HCT116 (cell line): ENCODE data around the gene ZSWIM3. TPM values are rescaled to one million over a fixed set of nuclear protein-coding genes. Genes with fewer than 3 reads are reported as not detected.

Experiments used
- ATAC-seq: fragments of 200-7000 bp; cut with Tn5 transposase; 2 replicates; pipeline ENCODE4 v1.9.1; 2020; ENCODE audit warnings: mild to moderate bottlenecking, moderate library complexity
- BruUV-seq: library from RNA; stranded (reverse); fragments of 400-500 nt; replicated peaks from 2 replicates; lab custom pipeline; 2021; lab: Mats Ljungman, UMichigan
- CTCF ChIA-PET: fragments of 300-600 bp; sonication (Branson Sonifier 250); formaldehyde crosslinking; loops from one replicate; lab custom pipeline; 2021; ENCODE audit warnings: antibody characterized with exemption; lab: Charles Lee
- POLR2A ChIA-PET: fragments of 300-600, 350-600 bp; sonication (Branson Sonifier 250); formaldehyde crosslinking; loops from one replicate; lab custom pipeline; 2021; ENCODE audit warnings: antibody characterized with exemption; lab: Charles Lee
- RAD21 ChIA-PET, 2 experiments: fragments of 300-600 bp; sonication (Branson Sonifier 250); formaldehyde crosslinking; loops; one replicate each; lab custom pipeline; 2023; ENCODE audit warnings: low total read pairs in 2 of 2; ENCODE audit not compliant: uncharacterized antibody in 2 of 2, unreplicated experiment in 2 of 2, low non-redundant PET in 1 of 2; lab: Charles Lee
- DNase-seq: peaks from one replicate; pipeline ENCODE4 v3.0.0-alpha.2; 2010; ENCODE audit warnings: low read depth, low spot score
- H2AFZ ChIP-seq: fragments of 200-600 bp; shearing (Covaris generic), sonication (generic); 2 replicates; pipeline ENCODE4 v1.6.1; 2017; ENCODE audit warnings: low read depth, mixed run types, mixed read lengths, antibody characterized with exemption, low read length; ENCODE audit not compliant: poor library complexity, severe bottlenecking
- H3K27ac ChIP-seq: 2 replicates; pipeline ENCODE4 v1.5.1; 2012; ENCODE audit warnings: low read depth, low read length
- H3K27me3 ChIP-seq: fragments of 200-600 bp; sonication (generic); 2 replicates; pipeline ENCODE4 v1.6.1; 2016; ENCODE audit warnings: mixed run types, low read length, mixed read lengths; ENCODE audit not compliant: insufficient read depth
- H3K36me3 ChIP-seq, 2 experiments: fragments of 200-500 bp in 1 of 2; fragments of 200-600 bp in 1 of 2; sonication (Bioruptor generic) in 1 of 2; sonication (generic) in 1 of 2; 2 replicates each; pipeline versions ENCODE4 v1.5.1 to v1.6.1; 2014 to 2016; ENCODE audit warnings: low read length in 2 of 2, inconsistent platforms in 1 of 2, mixed read lengths in 1 of 2, mixed run types in 1 of 2; ENCODE audit not compliant: insufficient read depth in 2 of 2, control insufficient read depth in 1 of 2
- H3K4me1 ChIP-seq, 2 experiments: fragments of 200-600 bp in 1 of 2; sonication (generic) in 1 of 2; 2 replicates each; pipeline versions ENCODE4 v1.5.1 to v1.6.1; 2012 to 2017; ENCODE audit warnings: low read length in 2 of 2, inconsistent platforms in 1 of 2, mild to moderate bottlenecking in 1 of 2, mixed read lengths in 1 of 2, mixed run types in 1 of 2, moderate library complexity in 1 of 2; ENCODE audit not compliant: insufficient read depth in 2 of 2, control insufficient read depth in 1 of 2
- H3K4me2 ChIP-seq: fragments of 200-600 bp; sonication (generic); 2 replicates; pipeline ENCODE4 v1.6.1; 2017; ENCODE audit warnings: mixed run types, low read length, mixed read lengths
- H3K4me3 ChIP-seq, 2 experiments: fragments of 200-600 bp in 1 of 2; sonication (generic) in 1 of 2; replicated peaks in 1 of 2; 2 replicates each; pipeline ENCODE4 v1.5.1; 2011 to 2016; ENCODE audit warnings: low read length in 2 of 2, control low read depth in 1 of 2, low read depth in 1 of 2, mild to moderate bottlenecking in 1 of 2, mixed read lengths in 1 of 2, mixed run types in 1 of 2
- H3K79me2 ChIP-seq: fragments of 200-600 bp; sonication (generic); 2 replicates; pipeline ENCODE4 v1.6.1; 2017; ENCODE audit warnings: mild to moderate bottlenecking, mixed run types, low read length, moderate library complexity, mixed read lengths; ENCODE audit not compliant: insufficient read depth
- H3K9ac ChIP-seq: fragments of 200-600 bp; sonication (generic); 2 replicates; pipeline ENCODE4 v1.6.1; 2016; ENCODE audit warnings: low read length, mixed read lengths
- H3K9me2 ChIP-seq: fragments of 200-600 bp; sonication (generic), shearing (Covaris generic); 2 replicates; pipeline ENCODE4 v1.6.1; 2017; ENCODE audit warnings: mixed run types, mild to moderate bottlenecking, moderate library complexity; ENCODE audit not compliant: insufficient read depth
- H3K9me3 ChIP-seq, 2 experiments: fragments of 200-500 bp in 1 of 2; fragments of 200-600 bp in 1 of 2; sonication (Bioruptor generic) in 1 of 2; sonication (generic) in 1 of 2; 2 replicates each; pipeline ENCODE4 v1.6.1; 2014 to 2017; ENCODE audit warnings: low read length in 2 of 2, mixed read lengths in 2 of 2, inconsistent platforms in 1 of 2, low read depth in 1 of 2, mild to moderate bottlenecking in 1 of 2, mixed run types in 1 of 2, moderate library complexity in 1 of 2; ENCODE audit not compliant: control insufficient read depth in 1 of 2, insufficient read depth in 1 of 2
- H4K20me1 ChIP-seq: fragments of 200-600 bp; sonication (generic), shearing (Covaris generic); 2 replicates; pipeline ENCODE4 v1.6.1; 2017; ENCODE audit warnings: mixed run types, mild to moderate bottlenecking, moderate library complexity; ENCODE audit not compliant: insufficient read depth
- ATF3 ChIP-seq: IDR thresholded peaks from 2 replicates; pipeline ENCODE4 v1.6.1; 2012
- CBX3 ChIP-seq: IDR thresholded peaks from 2 replicates; pipeline ENCODE4 v1.6.1; 2012; ENCODE audit warnings: low read depth
- CEBPB ChIP-seq: IDR thresholded peaks from 2 replicates; pipeline ENCODE4 v1.6.1; 2012; ENCODE audit warnings: low read depth
- CTCF ChIP-seq, 3 experiments: fragments of 200-600 bp in 1 of 3; sonication (generic) in 1 of 3; IDR thresholded peaks in 2 of 3; conservative IDR thresholded peaks in 1 of 3; 2 replicates each; pipeline ENCODE4 v1.5.1; 2012 to 2017; ENCODE audit warnings: low read depth in 2 of 3, low read length in 2 of 3, antibody characterized with exemption in 1 of 3, borderline replicate concordance in 1 of 3, control low read depth in 1 of 3, mild to moderate bottlenecking in 1 of 3, mixed read lengths in 1 of 3, mixed run types in 1 of 3, moderate library complexity in 1 of 3; ENCODE audit not compliant: insufficient read depth in 1 of 3
- ELF1 ChIP-seq: IDR thresholded peaks from 2 replicates; pipeline ENCODE4 v1.6.1; 2012; ENCODE audit warnings: low read depth, borderline replicate concordance
- EZH2 ChIP-seq: fragments of 200-600 bp; sonication (generic); IDR thresholded peaks from 2 replicates; pipeline ENCODE4 v1.6.1; 2017; ENCODE audit warnings: antibody characterized with exemption, mixed run types
- EZH2phosphoT487 ChIP-seq: fragments of 200-600 bp; IDR thresholded peaks from 2 replicates; pipeline ENCODE4 v1.6.1; 2018; ENCODE audit warnings: antibody characterized with exemption, borderline replicate concordance
- FOSL1 ChIP-seq: IDR thresholded peaks from 2 replicates; pipeline ENCODE4 v1.6.1; 2012; ENCODE audit warnings: low read depth
- JUND ChIP-seq: IDR thresholded peaks from 2 replicates; pipeline ENCODE4 v1.6.1; 2012
- POLR2A ChIP-seq: IDR thresholded peaks from 2 replicates; pipeline ENCODE4 v1.7.0; 2011; ENCODE audit warnings: borderline replicate concordance; ENCODE audit not compliant: insufficient read depth, insufficient read length; ENCODE audit errors: extremely low read depth
- POLR2AphosphoS5 ChIP-seq: IDR thresholded peaks from 2 replicates; pipeline ENCODE4 v1.6.1; 2011; ENCODE audit warnings: mild to moderate bottlenecking, low read depth, low read length, moderate library complexity
- RAD21 ChIP-seq: IDR thresholded peaks from 2 replicates; pipeline ENCODE4 v1.6.1; 2012; ENCODE audit warnings: low read depth, mild to moderate bottlenecking
- SIN3A ChIP-seq: IDR thresholded peaks from 2 replicates; pipeline ENCODE4 v1.6.1; 2012; ENCODE audit warnings: low read depth
- SP1 ChIP-seq: IDR thresholded peaks from 2 replicates; pipeline ENCODE4 v1.6.1; 2012; ENCODE audit warnings: low read depth
- TCF7L2 ChIP-seq: IDR thresholded peaks from 2 replicates; pipeline ENCODE4 v1.7.0; 2011; ENCODE audit warnings: borderline replicate concordance, inconsistent platforms; ENCODE audit not compliant: insufficient read depth, insufficient read length; ENCODE audit errors: extremely low read depth
- YY1 ChIP-seq: IDR thresholded peaks from 2 replicates; pipeline ENCODE4 v1.6.1; 2011; ENCODE audit warnings: low read length, low read depth, moderate library complexity, mild to moderate bottlenecking; ENCODE audit not compliant: insufficient replicate concordance; ENCODE audit errors: extremely low read depth
- ZBTB33 ChIP-seq: IDR thresholded peaks from 2 replicates; pipeline ENCODE4 v1.6.1; 2011; ENCODE audit warnings: mild to moderate bottlenecking, low read length, moderate library complexity; ENCODE audit not compliant: insufficient replicate concordance; ENCODE audit errors: extremely low read depth
- ZFX ChIP-seq: fragments of 450-650 bp; IDR thresholded peaks from 2 replicates; pipeline ENCODE4 v1.6.1; 2017
- ZNF274 ChIP-seq: fragments of 200-500 bp; sonication (Bioruptor generic); IDR thresholded peaks from 2 replicates; pipeline ENCODE4 v1.6.1; 2014; ENCODE audit warnings: mild to moderate bottlenecking, low read depth, low read length, inconsistent platforms
- intact Hi-C: fragments of 100-400 bp; cut with micrococcal nuclease; formaldehyde crosslinking; loops from 2 replicates; pipeline ENCODE4 v1.10.0; 2022
- total RNA-seq: library from RNA; stranded (reverse); gene quantifications from one replicate; pipeline ENCODE4 v1.2.1, GENCODE V29; 2021; ENCODE audit not compliant: unreplicated experiment

Gene ZSWIM3
- total RNA-seq, 1 experiment from 2014 or later: 1.8 TPM

- TF ChIP-seq TCF7L2: no peak
- TF ChIP-seq FOSL1: no peak
- TF ChIP-seq RAD21: no peak
- no peak for TF ChIP-seq ZNF274
- TF ChIP-seq EZH2phosphoT487: no peak
Observed at GRCh38 chr20:45909336-45909808, 52.0 kb downstream of the ZSWIM3 start (continued).

- Histone ChIP-seq H3K9me3 (no peaks in the 10 kb centered on the region), H3K36me3 (no peaks in the 10 kb centered on the region), H2AFZ (peak overlapping the region; percentile 84), H3K4me2 (peak overlapping the region; percentile 47), H3K4me3 (0 out of 4 replicates have a peak overlapping the region, but pooled peaks of 1 of the 2 experiments have one; percentile 9), H3K27me3 (no peaks in the 10 kb centered on the region), H3K4me1 (peaks cover 5 to 27% of the 10 kb centered on the region in 2 experiments), H3K27ac (no peak overlapping the region), H3K79me2 (no peaks in the 10 kb centered on the region), H4K20me1 (no peaks in the 10 kb centered on the region), H3K9ac (no peak overlapping the region), H3K9me2 (no peaks in the 10 kb centered on the region)
- TSS peak; percentile 81 for BruUV-seq
- DNase-seq (no peak), ATAC-seq (no peak)
- POLR2A ChIA-PET: interaction anchor here (0.6 to 1.6 kb wide), 2 partner anchors 20 to 25 kb away, joined by 3 read pairs; no protein-coding TSS in a partner anchor
- CTCF ChIA-PET: interaction anchor here (0.5 kb wide), 1 partner anchor 10 kb away, joined by 3 read pairs; no protein-coding TSS in a partner anchor
- intact Hi-C loops: no loop called here
- RAD21 ChIA-PET: no interaction called here
- TF ChIP-seq YY1 (no peak), RAD21 (no peak), POLR2A (no peak), ATF3 (no peak), FOSL1 (no peak), ZFX (no peak), CBX3 (no peak), ELF1 (no peak), CTCF (IDR thresholded peaks at IDR 0.05 in 2 of 3, conservative IDR thresholded peaks at IDR 0.05 in 1 of 3; ENCODE audit: borderline replicate concordance in 1 of 3, insufficient read depth in 1 of 3, low read depth in 2 of 3, low read length in 2 of 3) (no peak), CEBPB (no peak), SP1 (no peak), ZNF274 (no peak), EZH2 (no peak), JUND (no peak), POLR2AphosphoS5 (no peak), TCF7L2 (no peak), SIN3A (no peak), ZBTB33 (no peak)
Observed at GRCh38 chr20:45909817-45910669, 52.6 kb downstream of the ZSWIM3 start.
